ENCODE measurements around the gene CCDC187.

GRCh38 chr9:136218673-136219072, 85.2 kb downstream of the CCDC187 start:
- TF ChIP-seq RAD21 (IDR thresholded peaks at IDR 0.05; ENCODE audit: low read length) (no peak), CTCF (conservative IDR thresholded peaks at IDR 0.05; ENCODE audit: low read depth, low read length) (no peak), POLR2A (IDR thresholded peaks at IDR 0.05; ENCODE audit: low read depth, low read length) (no peak), NFE2L2 (IDR thresholded peaks at IDR 0.05; ENCODE audit: low read depth, low read length) (no peak), CEBPB (IDR thresholded peaks at IDR 0.05; ENCODE audit: low read depth, low read length) (no peak), ELK1 (IDR thresholded peaks at IDR 0.05; ENCODE audit: borderline replicate concordance, low read depth, low read length) (no peak)
